HG02763 (cell line): ENCODE results near the gene ZNHIT2.

Experiments used
- ATAC-seq: cut with Tn5 transposase; IDR thresholded peaks from one replicate; pipeline ENCODE4 v1.9.1; 2021; ENCODE audit warnings: mild to moderate bottlenecking, moderate library complexity; ENCODE audit not compliant: unreplicated experiment

ZNHIT2 gene

GRCh38 chr11:65107751-65108468 lies 9.6 kb downstream of the ZNHIT2 start:
- ATAC-seq: no peak

- no peak for ATAC-seq
These were observed 10.4 kb downstream of the ZNHIT2 start for GRCh38 chr11:65107078-65107477.

GRCh38 chr11:65104628-65105027 lies 12.9 kb downstream of the ZNHIT2 start:
- ATAC-seq: no peak

- ATAC-seq: no peak
These were observed 14.0 kb downstream of the ZNHIT2 start for GRCh38 chr11:65103476-65103875.

- ATAC-seq: no peak
These were observed 15.1 kb downstream of the ZNHIT2 start for GRCh38 chr11:65102142-65103095.

GRCh38 chr11:65100674-65101350 lies 16.7 kb downstream of the ZNHIT2 start:
- ATAC-seq: no peak

- ATAC-seq: no peak
These were observed 20.6 kb downstream of the ZNHIT2 start for GRCh38 chr11:65096926-65097325.

- ATAC-seq: peak; percentile 75
These were observed 21.3 kb downstream of the ZNHIT2 start, which contains the start of gene VPS51 for GRCh38 chr11:65095974-65096806. TSS of gene VPS51 (plus strand) at chr11:65096214. CDS start at chr11:65096251, 37 bp downstream.

GRCh38 chr11:65095427-65095826 lies 22.1 kb downstream of the ZNHIT2 start:
- ATAC-seq: no peak

GRCh38 chr11:65090628-65091027 lies 26.9 kb downstream of the ZNHIT2 start:
- ATAC-seq: no peak

GRCh38 chr11:65089621-65090020 lies 27.9 kb downstream of the ZNHIT2 start:
- ATAC-seq: no peak

GRCh38 chr11:65087827-65088226 lies 29.7 kb downstream of the ZNHIT2 start:
- no peak for ATAC-seq

- no peak for ATAC-seq
These were observed 30.3 kb downstream of the ZNHIT2 start for GRCh38 chr11:65087216-65087615.

- ATAC-seq: no peak
These were observed 30.7 kb downstream of the ZNHIT2 start for GRCh38 chr11:65086809-65087208.

- no peak for ATAC-seq
These were observed 32.1 kb downstream of the ZNHIT2 start for GRCh38 chr11:65085446-65085845.

- no peak for ATAC-seq
These were observed 32.7 kb downstream of the ZNHIT2 start for GRCh38 chr11:65084598-65085375.

- ATAC-seq: peak; percentile 87
These were observed 33.5 kb downstream of the ZNHIT2 start, which contains the start of the genes CDCA5 and ZFPL1 for GRCh38 chr11:65083834-65084597. TSS of gene CDCA5 (minus strand) at chr11:65084040. CDS start at chr11:65083978, 62 bp downstream. TSS of gene ZFPL1 (plus strand) at chr11:65084222. CDS start at chr11:65084699, 477 bp downstream.

GRCh38 chr11:65083134-65083833 lies 34.2 kb downstream of the ZNHIT2 start:
- ATAC-seq: no peak
